Fibroblast of skin of left quadriceps (primary cell): ENCODE results near the gene GPR89B.
A peak's percentile ranks its signal among the peaks of the same experiment; 100 is the strongest.
"Not testable (repeated sequence)": the region's sequence is repeated elsewhere in the genome, so short reads cannot be mapped to it uniquely, and the experiment has no call there.

Experiments used
- DNase-seq, 2 experiments: peaks; one replicate each; pipeline ENCODE4 v3.0.0-alpha.2; 2013; ENCODE audit warnings: low read depth in 2 of 2

GPR89B gene

DNA sequence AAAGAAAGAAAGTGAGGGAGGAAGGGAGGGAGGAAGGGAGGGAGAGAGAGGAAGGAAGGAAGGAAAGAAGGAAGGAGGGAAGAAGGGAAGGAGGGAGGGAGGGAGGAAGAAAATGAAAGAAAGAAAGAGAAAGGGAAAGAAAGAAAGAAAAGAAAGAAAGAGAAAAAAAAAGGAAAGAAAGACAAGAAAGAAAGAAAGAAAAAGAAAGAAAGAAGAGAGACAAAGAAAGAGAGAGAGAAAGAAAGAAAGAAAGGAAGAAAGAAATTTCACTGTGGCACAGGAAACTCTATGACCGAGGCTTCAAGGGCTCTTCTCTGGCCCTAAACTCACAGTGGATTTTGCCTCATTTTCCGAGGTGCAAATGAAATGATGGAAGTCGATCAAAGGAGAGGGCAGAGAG, 104.0 kb downstream of the GPR89B start:
- not testable (repeated sequence) for DNase-seq

GRCh38 chr1:148032690-148033089, 104.5 kb downstream of the GPR89B start:
- not testable (repeated sequence) for DNase-seq

DNA sequence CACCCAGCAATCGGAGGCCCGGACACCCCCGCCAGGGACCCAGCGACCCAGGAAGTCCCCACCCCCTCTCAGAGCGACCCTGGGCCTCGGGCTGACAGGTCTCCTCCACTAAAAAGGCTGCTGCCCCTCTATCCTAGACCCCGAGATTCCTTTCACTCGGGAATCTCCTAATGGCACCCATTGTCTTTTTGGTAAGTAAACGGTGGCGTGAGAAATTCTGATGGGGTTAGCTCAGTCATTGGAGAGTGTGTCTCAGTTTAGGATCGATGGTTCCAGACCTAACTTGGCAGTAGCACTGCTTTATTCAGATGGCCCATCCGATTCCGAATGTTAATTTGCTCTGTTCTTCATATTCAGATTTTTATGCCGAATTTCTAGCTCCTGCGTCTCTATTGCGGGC, 104.9 kb downstream of the GPR89B start:
- not testable (repeated sequence) for DNase-seq

DNA sequence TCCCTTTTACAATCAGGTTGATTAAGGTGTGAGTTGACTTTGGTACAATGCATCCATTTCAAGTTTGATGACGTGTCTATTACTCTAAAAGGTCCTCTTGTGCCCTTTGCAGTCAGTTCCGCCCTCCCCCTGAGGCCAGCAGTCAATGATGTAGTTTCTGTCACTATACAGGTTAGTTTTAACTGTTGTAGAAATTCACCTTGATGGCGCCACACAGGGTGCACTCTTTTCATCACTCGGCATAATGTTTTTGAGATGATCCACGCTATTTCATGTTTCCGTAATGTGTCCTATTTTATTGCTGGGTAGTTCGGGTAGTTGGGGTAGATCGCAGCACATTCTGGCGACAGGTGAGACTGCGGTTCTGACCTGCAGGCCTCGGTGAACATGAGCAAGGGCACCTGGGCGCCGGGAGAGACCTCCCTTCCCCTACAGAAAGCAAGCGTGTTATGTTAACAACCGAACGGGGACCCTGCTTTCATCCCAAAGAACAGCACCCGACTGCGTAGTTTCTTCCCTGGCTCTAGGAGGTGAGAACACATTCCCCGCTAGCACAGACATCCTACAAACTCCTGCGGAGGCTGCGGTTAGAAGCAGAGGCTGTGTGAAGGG, 109.7 kb downstream of the GPR89B start:
- DNase-seq, result not testable (repeated sequence)

GRCh38 chr1:148038462-148039333, 110.5 kb downstream of the GPR89B start:
- peak; percentile 72 to 77 for DNase-seq
